Measurements from ENCODE around the gene ELK4.

DNA sequence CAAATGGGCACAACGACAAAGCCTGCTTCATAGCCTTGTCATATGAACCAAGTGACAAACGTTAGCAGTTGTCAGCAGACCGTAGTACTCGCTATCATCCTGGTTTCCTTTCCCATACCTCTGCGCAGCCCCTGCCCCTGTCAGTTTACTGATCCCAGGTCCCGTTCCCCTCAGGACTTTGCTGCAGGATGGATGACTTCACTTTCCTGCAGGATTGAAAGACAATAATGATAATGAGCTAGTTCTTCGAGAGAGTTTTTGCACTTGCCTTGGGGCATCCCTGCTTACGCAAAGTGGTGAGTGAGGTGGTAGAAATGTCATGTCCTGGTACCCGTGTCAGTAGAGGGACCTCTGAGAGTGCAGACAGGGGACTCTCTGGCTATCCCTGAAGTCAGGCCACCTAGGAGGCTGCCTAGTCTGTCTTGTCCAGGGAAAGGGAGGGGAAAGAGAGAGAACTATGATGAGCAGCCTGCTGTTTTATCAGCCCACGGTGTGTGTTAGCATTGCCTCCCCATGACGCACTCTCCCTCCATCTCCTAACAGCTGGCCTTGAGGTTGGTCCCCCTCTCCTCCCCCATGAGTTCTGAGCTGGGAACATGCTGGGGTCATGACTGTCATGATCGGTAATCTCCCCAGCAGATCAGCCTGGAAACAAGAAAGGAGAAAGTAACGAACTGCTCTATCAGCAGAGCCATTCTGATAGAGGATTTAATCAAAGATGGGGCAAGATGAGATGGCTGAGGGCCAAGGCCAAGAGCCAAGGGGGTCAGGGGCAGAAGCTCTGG, 53.7 kb downstream of the ELK4 start:
- TF ChIP-seq POLR2A (IDR thresholded peaks at IDR 0.05) (no peak), EP300 (IDR thresholded peaks at IDR 0.05) (no peak)
- TF ChIP-seq, protein P1, sequence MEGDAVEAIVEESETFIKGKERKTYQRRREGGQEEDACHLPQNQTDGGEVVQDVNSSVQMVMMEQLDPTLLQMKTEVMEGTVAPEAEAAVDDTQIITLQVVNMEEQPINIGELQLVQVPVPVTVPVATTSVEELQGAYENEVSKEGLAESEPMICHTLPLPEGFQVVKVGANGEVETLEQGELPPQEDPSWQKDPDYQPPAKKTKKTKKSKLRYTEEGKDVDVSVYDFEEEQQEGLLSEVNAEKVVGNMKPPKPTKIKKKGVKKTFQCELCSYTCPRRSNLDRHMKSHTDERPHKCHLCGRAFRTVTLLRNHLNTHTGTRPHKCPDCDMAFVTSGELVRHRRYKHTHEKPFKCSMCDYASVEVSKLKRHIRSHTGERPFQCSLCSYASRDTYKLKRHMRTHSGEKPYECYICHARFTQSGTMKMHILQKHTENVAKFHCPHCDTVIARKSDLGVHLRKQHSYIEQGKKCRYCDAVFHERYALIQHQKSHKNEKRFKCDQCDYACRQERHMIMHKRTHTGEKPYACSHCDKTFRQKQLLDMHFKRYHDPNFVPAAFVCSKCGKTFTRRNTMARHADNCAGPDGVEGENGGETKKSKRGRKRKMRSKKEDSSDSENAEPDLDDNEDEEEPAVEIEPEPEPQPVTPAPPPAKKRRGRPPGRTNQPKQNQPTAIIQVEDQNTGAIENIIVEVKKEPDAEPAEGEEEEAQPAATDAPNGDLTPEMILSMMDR (IDR thresholded peaks at IDR 0.05) = no peak

Data from tibial nerve (tissue), 4 donors.